HG02970 (cell line): ENCODE results near the gene BSN.
A peak's percentile ranks its signal among the peaks of the same experiment; 100 is the strongest.

Source experiments
- ATAC-seq: cut with Tn5 transposase; IDR thresholded peaks from one replicate; pipeline ENCODE4 v1.9.1; 2021; ENCODE audit warnings: mild to moderate bottlenecking, moderate library complexity, moderate number of reproducible peaks; ENCODE audit not compliant: unreplicated experiment, low FRiP score

BSN gene

GRCh38 chr3:49553692-49554632 lies at the start of gene BSN:
Gene BSN, plus strand, starts transcription at chr3:49554477. Its CDS starts 126 bp downstream, at chr3:49554603.
- peak; percentile 84 for ATAC-seq

DNA sequence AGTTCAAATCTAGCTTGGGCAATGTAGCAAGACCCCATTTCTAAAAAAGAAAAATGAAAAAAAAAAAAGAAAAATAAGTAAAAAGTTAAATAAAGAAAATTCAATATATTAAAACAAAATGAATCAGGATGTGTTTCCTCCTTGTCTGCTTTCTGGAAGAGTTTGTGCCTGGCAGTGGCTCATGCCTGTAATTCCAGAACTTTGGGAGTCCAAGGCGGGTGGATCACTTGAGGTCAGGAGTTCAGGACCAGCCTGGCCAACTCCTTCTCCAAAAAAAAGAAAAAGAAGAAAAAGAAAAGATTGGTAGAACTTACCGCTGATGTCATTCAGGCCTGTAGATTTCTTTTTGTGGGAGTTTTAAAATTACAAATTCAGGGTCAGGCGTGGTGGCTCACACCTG lies 47.4 kb upstream of the BSN start:
- ATAC-seq = no peak

- no peak for ATAC-seq
These were observed 45.2 kb upstream of the BSN start for GRCh38 chr3:49509028-49509561.

GRCh38 chr3:49511639-49512038 lies 42.6 kb upstream of the BSN start:
- ATAC-seq = no peak

- ATAC-seq = no peak
These were observed 41.4 kb upstream of the BSN start for GRCh38 chr3:49512781-49513355.

DNA sequence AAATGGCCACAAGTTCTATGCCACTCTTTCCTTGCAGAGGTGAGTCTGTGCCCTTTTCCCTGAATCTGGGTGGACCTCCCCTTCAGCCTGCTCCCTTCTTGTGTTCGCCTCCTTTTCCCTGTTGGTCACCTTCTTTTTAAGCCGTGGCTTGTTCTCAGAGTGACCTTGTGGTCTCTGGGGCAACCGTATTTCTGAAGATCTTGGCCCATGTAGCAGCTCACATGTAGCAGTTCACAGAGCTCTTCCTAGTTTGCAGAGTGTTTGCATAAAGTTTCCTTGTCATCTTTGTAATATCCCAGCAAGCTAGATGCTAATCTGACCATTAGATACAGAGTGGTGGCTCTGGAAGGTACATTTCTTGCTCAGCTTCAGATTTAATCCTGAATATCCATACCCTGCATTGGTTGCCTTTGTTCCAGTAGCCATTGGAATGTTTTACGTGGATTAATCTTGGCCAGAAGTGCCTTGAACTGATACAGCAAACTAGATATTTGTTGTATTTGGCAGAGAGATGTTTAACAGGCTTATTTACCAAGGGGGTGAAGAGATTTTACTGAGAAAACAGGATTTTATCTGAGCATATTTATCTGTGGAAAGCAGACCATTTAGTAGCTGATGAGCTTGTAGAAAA lies 40.7 kb upstream of the BSN start:
- no peak for ATAC-seq

DNA sequence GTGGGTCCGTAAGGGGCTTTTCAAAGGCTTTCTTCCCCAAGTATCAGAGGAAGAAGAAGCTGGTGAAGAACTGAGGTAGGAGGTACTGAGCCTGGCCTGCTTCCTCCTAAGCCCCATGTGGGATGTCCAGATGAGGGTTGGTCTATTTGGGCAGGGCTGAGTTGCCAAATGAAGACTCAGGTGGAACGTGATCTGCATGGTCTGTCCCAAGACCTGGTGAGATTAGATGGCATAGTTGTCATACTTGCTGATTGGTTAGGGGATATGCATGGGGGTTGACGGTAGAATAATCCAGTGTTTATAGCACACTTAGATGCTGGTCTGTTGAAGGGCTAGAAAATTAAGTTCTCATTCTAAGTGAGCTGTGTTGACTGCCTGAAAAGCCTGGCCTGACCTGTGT lies 36.3 kb upstream of the BSN start:
- ATAC-seq = no peak

DNA sequence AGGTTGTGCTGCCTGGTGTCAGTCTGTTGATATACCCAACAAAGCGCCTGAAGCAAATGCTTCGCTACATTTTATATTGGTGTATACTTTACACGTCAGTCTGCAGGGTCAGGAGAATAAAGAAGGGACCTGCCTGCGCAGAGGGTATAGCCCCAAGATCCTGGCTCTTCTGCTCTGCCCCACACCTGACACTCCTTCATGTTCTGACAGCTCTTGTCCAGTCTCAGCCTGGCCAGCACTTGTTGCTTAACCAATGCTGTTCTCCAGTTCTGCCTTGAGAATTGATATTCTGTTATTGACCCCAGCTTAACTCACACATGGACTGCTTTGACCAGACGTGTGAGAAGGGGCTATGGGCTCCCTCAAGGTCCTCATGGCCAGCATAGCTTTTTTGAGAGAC lies 35.8 kb upstream of the BSN start:
- no peak for ATAC-seq

GRCh38 chr3:49519296-49519695 lies 35.0 kb upstream of the BSN start:
- ATAC-seq = no peak

DNA sequence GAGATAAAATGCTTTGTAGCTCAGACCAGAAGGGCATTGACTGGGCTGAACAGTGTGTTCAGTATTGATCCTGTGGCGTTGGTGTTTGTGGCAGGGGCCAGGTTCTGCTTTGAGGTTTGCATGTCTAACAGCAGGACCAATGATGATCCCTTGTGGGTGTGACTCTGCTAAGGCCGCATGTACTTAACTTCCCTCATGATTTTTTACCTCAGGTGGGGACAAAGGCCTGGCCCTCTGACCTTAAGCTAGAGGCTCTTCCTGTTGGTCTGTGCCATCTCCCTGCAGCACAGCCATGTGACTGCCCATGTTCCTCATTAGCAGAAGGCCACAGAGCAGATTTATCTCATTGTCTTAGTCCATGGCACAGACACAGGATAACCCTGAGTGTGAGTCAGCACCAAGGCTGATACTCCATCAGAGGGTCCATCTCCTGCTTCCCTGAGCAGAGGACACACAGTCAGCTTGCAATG lies 34.3 kb upstream of the BSN start:
- no peak for ATAC-seq

DNA sequence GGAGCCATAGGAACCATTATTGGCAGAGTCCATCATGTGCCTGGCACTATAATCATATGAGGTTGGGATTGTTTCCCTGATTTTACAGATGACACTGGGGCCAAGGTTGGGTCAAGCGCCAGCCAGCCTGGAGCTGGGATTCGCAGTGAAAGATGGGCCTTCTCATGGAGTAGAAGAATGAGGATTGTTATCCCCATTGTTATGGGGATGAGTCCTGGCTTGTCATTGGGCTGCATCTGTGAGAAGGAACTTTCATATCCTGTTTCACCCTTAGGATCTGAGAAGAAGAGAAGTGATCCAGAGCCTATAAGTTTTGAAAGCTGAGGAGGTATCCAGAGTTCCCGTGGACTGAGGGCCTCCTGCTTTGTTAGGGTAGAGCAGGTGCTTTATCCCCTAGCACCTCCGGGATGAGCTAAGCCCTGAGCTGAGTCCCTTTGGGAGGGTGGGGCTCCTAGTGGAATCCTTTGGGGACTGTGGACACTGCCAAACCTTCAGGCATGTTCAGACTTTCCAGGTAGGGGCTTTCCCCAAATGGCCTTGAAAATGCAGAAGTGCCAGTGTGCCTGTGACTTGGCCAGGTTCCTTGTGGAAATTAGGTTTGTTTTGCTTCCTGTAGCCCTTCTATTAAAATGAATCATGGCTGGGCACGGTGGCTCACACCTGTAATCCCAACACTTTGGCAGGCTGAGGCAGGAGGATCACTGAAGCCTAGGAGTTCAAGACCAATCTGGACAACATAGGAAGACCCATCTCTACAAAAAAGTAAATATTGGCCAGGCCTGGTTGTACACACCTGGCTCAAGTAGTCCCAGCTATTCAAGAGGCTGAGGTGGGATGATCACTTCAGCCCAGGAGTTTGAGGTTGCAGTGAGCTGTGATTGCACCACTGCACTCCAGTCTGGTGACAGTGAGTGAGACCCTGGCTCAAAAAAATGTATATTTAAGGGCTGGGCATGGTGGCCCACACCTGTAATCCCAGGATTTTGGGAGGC lies 30.2 kb upstream of the BSN start:
- no peak for ATAC-seq

GRCh38 chr3:49529567-49529966 lies 24.7 kb upstream of the BSN start:
- ATAC-seq = no peak

- ATAC-seq = no peak
These were observed 24.0 kb upstream of the BSN start for GRCh38 chr3:49530231-49530630.

DNA sequence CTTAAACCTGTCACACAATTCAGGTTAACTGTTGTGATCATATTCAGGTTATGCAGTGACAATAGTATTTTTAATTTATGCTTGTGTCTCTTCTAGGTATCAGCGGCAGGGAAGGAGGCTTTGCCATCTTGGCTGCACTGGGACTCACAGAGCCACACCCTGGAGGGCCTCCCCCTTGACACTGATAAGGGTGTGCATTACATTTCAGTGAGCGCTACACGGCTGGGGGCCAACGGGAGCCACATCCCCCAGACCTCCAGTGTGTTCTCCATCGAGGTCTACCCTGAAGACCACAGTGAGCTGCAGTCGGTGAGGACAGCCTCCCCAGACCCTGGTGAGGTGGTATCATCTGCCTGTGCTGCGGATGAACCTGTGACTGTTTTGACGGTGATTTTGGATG lies 23.6 kb upstream of the BSN start:
- ATAC-seq = no peak

DNA sequence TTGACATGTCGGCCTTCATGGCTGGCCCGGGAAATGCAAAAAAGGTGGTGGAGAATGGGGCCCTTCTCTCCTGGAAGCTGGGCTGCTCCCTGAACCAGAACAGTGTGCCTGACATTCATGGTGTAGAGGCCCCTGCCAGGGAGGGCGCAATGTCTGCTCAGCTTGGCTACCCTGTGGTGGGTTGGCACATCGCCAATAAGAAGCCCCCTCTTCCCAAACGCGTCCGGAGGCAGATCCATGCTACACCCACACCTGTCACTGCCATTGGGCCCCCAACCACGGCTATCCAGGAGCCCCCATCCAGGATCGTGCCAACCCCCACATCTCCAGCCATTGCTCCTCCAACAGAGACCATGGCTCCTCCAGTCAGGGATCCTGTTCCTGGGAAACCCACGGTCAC lies 23.1 kb upstream of the BSN start:
- no peak for ATAC-seq

- no peak for ATAC-seq
These were observed 22.6 kb upstream of the BSN start for GRCh38 chr3:49531715-49532114.

GRCh38 chr3:49533031-49533430 lies 21.2 kb upstream of the BSN start:
- ATAC-seq = no peak

DNA sequence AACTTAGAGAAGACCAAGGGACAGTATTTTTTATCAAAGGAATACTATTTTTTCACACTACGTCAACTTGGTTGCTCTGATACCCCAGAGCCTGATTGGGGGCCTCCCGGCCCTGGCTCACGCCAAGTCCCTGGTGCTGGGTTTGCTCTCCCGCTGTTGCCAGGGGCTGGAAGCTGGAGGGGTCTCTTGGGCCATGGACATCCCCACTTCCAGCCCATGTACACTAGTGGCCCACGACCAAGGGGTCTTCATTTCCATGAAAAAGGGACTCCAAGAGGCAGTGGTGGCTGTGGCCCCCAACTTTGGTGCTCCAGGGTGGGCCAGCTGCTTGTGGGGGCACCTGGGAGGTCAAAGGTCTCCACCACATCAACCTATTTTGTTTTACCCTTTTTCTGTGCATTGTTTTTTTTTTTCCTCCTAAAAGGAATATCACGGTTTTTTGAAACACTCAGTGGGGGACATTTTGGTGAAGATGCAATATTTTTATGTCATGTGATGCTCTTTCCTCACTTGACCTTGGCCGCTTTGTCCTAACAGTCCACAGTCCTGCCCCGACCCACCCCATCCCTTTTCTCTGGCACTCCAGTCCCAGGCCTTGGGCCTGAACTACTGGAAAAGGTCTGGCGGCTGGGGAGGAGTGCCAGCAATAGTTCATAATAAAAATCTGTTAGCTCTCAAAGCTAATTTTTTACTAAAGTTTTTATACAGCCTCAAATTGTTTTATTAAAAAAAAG lies 20.3 kb upstream of the BSN start:
- no peak for ATAC-seq
